SK-N-MC (cell line): Measurements from ENCODE around the gene GSK3A.

Source experiments
- EZH2 ChIP-seq: fragments of 200-600 bp; sonication (generic); IDR thresholded peaks from one replicate; pipeline ENCODE4 v1.6.1; 2017; ENCODE audit warnings: antibody characterized with exemption
- FOXP2 ChIP-seq: optimal IDR thresholded peaks from 2 replicates; pipeline ENCODE3; 2011; ENCODE audit warnings: mild to moderate bottlenecking, moderate library complexity; ENCODE audit not compliant: insufficient read depth; ENCODE audit errors: extremely low read length, control extremely low read depth
- POLR2AphosphoS5 ChIP-seq: IDR thresholded peaks from 2 replicates; pipeline ENCODE4 v1.6.1; 2012; ENCODE audit warnings: mild to moderate bottlenecking, low read depth, low read length, borderline replicate concordance

DNA sequence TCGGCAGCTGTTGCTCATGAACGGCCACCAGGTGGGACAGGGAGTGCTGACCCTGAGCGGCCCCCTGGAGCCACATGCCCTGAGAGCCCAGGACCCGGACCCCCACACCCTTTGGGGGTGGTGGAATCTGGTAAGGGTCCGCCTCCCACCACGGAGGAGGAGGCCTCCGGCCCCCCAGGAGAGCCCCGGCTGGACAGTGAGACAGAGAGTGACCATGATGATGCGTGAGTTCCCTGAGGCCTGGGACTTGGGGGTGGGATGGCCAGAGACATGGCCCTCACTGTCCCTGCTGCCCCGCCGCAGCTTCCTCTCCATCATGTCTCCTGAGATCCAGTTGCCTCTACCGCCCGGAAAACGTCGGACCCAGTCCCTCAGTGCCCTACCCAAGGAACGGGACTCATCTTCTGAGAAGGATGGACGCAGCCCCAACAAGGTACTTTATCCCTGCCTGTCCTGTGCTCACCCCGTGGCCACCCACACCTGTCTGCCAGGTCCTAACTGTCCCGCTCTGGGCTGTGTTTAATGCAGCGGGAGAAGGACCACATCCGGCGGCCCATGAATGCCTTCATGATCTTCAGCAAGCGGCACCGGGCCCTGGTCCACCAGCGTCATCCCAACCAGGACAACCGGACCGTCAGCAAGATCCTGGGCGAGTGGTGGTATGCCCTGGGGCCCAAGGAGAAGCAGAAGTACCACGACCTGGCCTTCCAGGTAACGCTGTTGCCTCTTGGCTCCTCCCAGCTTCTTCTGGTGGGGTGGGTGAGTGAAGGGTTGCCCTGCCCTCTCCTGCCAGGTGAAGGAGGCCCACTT is 44.8 kb upstream of the GSK3A start:
- TF ChIP-seq POLR2AphosphoS5 (no peak), EZH2 (no peak), FOXP2 (no peak)
